OCI-LY3 (cell line): ENCODE data around the gene SYNDIG1L.

Experiments
- EZH2phosphoT487 ChIP-seq: fragments of 200-600 bp; shearing (Covaris generic); IDR thresholded peaks from 2 replicates; pipeline ENCODE4 v1.6.1; 2018; ENCODE audit warnings: antibody characterized with exemption, mixed run types, low read depth
- TF ChIP-seq, protein P1 (sequence below): fragments of 200-600, 300-600 bp; sonication (generic); IDR thresholded peaks from 2 replicates; pipeline ENCODE4 v1.5.1; 2014; ENCODE audit warnings: antibody characterized with exemption, low read length, low read depth

DNA sequence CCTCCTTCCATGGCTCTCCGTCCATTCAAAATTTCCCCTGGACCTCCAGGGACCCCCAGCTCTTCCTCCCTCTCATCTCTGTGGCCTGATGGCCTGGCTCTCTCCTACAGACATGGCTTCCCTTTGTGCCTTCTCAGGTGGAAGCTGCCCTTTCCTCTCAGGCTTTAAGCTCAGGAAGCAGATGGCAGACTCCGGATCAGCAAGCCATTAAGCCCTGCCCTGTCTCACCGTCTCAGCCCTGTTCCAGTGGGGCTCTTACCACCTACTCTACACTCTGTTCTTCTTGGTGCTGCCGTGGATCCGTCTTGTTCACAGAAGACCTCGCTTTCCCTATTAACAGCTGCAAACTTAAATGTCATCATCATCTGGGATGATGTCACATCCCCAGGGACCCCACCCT lies 34.0 kb upstream of the SYNDIG1L start:
- TF ChIP-seq, protein P1, sequence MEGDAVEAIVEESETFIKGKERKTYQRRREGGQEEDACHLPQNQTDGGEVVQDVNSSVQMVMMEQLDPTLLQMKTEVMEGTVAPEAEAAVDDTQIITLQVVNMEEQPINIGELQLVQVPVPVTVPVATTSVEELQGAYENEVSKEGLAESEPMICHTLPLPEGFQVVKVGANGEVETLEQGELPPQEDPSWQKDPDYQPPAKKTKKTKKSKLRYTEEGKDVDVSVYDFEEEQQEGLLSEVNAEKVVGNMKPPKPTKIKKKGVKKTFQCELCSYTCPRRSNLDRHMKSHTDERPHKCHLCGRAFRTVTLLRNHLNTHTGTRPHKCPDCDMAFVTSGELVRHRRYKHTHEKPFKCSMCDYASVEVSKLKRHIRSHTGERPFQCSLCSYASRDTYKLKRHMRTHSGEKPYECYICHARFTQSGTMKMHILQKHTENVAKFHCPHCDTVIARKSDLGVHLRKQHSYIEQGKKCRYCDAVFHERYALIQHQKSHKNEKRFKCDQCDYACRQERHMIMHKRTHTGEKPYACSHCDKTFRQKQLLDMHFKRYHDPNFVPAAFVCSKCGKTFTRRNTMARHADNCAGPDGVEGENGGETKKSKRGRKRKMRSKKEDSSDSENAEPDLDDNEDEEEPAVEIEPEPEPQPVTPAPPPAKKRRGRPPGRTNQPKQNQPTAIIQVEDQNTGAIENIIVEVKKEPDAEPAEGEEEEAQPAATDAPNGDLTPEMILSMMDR, result no peak
- TF ChIP-seq EZH2phosphoT487, result no peak
